A673 (cell line): ENCODE measurements around the gene ADGRD1. TPM values are rescaled to one million over a fixed set of nuclear protein-coding genes. Genes with fewer than 3 reads are reported as not detected.

ENCODE experiments used
- BruUV-seq: library from RNA; stranded (reverse); fragments of 400-500 nt; replicated peaks from 2 replicates; lab custom pipeline; 2021; lab: Mats Ljungman, UMichigan
- CTCF ChIA-PET: fragments of 300-600 bp; sonication (Branson Sonifier 250); formaldehyde crosslinking; loops from one replicate; lab custom pipeline; 2022; ENCODE audit warnings: antibody characterized with exemption; lab: Charles Lee
- POLR2A ChIA-PET: fragments of 300-600 bp; sonication (Branson Sonifier 250); formaldehyde crosslinking; loops from one replicate; lab custom pipeline; 2022; ENCODE audit warnings: antibody characterized with exemption; ENCODE audit not compliant: low non-redundant PET; lab: Charles Lee
- DNase-seq: peaks from one replicate; pipeline ENCODE4 v3.0.0-alpha.2; 2015; ENCODE audit warnings: low spot score
- H3K27ac ChIP-seq: fragments of 200-600 bp; sonication (generic); 2 replicates; pipeline ENCODE4 v1.5.1; 2016; ENCODE audit warnings: mixed run types, low read depth, mild to moderate bottlenecking, mixed read lengths, antibody characterized with exemption, low read length; ENCODE audit not compliant: poor library complexity, severe bottlenecking
- H3K27me3 ChIP-seq: fragments of 200-600 bp; sonication (generic); replicated peaks from 2 replicates; pipeline ENCODE4 v1.6.1; 2017; ENCODE audit warnings: mixed run types, low read depth, mild to moderate bottlenecking, mixed read lengths, antibody characterized with exemption, low read length; ENCODE audit not compliant: insufficient read depth, poor library complexity
- H3K36me3 ChIP-seq: fragments of 200-600 bp; sonication (generic); 2 replicates; pipeline ENCODE4 v1.6.1; 2016; ENCODE audit warnings: mixed run types, mild to moderate bottlenecking, mixed read lengths, antibody characterized with exemption, low read length; ENCODE audit not compliant: insufficient read depth, poor library complexity, severe bottlenecking
- H3K4me1 ChIP-seq: fragments of 200-600 bp; sonication (generic); 2 replicates; pipeline ENCODE4 v1.6.1; 2017; ENCODE audit warnings: mixed run types, mild to moderate bottlenecking, mixed read lengths, antibody characterized with exemption, low read length; ENCODE audit not compliant: insufficient read depth, poor library complexity, severe bottlenecking
- H3K4me3 ChIP-seq: fragments of 200-600 bp; sonication (generic); 2 replicates; pipeline ENCODE4 v1.5.1; 2016; ENCODE audit warnings: low read depth, mixed run types, mild to moderate bottlenecking, mixed read lengths, low read length; ENCODE audit not compliant: poor library complexity, severe bottlenecking
- H3K9me3 ChIP-seq: fragments of 200-600 bp; sonication (generic); 2 replicates; pipeline ENCODE4 v1.6.1; 2016; ENCODE audit warnings: mixed run types, low read depth, mild to moderate bottlenecking, mixed read lengths, antibody characterized with exemption, low read length; ENCODE audit not compliant: poor library complexity, severe bottlenecking
- CTCF ChIP-seq: fragments of 300-800, 200-600 bp; sonication (generic); conservative IDR thresholded peaks from 2 replicates; pipeline ENCODE4 v1.5.1; 2017; ENCODE audit warnings: low read depth, mild to moderate bottlenecking, antibody characterized with exemption, low read length, moderate library complexity, mixed read lengths
- EZH2 ChIP-seq: fragments of 200-600 bp; sonication (generic); IDR thresholded peaks from 2 replicates; pipeline ENCODE4 v1.6.1; 2017; ENCODE audit warnings: borderline replicate concordance, low read depth, mild to moderate bottlenecking, mixed read lengths, antibody characterized with exemption, low read length; ENCODE audit not compliant: poor library complexity, severe bottlenecking
- intact Hi-C: fragments of 100-400 bp; cut with micrococcal nuclease; formaldehyde crosslinking; loops from one replicate; pipeline ENCODE4 v1.10.0; 2022; ENCODE audit not compliant: unreplicated experiment
- total RNA-seq: library from RNA; stranded (reverse); gene quantifications from 2 replicates; pipeline ENCODE4 v1.2.3, GENCODE V29; 2021

ADGRD1 gene
- total RNA-seq, 1 experiment from 2014 or later: not detected

- BruUV-seq: no TSS peak
- no peak overlapping the region for H3K4me3 ChIP-seq
- DNase-seq: no peak
- ChIA-PET POLR2A (no interaction called here), CTCF (no interaction called here)
- H3K9me3 ChIP-seq: no peaks in the 10 kb centered on the region
- intact Hi-C loops: no loop called here
- H3K27ac ChIP-seq: no peak overlapping the region
- peaks cover 7% of the 10 kb centered on the region for H3K27me3 ChIP-seq
- TF ChIP-seq CTCF (no peak), EZH2 (no peak)
- no peaks in the 10 kb centered on the region for H3K36me3 ChIP-seq
- no peaks in the 10 kb centered on the region for H3K4me1 ChIP-seq
Observed at GRCh38 chr12:131008913-131009270, 55.2 kb downstream of the ADGRD1 start.

GRCh38 chr12:131009595-131010395 is 56.1 kb downstream of the ADGRD1 start:
- DNase-seq: no peak
- POLR2A ChIA-PET: no interaction called here
- intact Hi-C loops: no loop called here

GRCh38 chr12:131010396-131011131 is 56.9 kb downstream of the ADGRD1 start:
- no peaks in the 10 kb centered on the region for H3K9me3 ChIP-seq
- BruUV-seq: no TSS peak
- no peak for DNase-seq
- POLR2A ChIA-PET: no interaction called here
- CTCF ChIA-PET: no interaction called here
- H3K27me3 ChIP-seq: peaks cover 7% of the 10 kb centered on the region
- intact Hi-C loops: no loop called here
- no peak overlapping the region for H3K27ac ChIP-seq
- H3K4me3 ChIP-seq: no peak overlapping the region
- H3K36me3 ChIP-seq: no peaks in the 10 kb centered on the region
- H3K4me1 ChIP-seq: no peaks in the 10 kb centered on the region
- no peak for TF ChIP-seq EZH2
- no peak for TF ChIP-seq CTCF

More at GRCh38 chr12:131009595-131010395, 56.1 kb downstream of the ADGRD1 start:
- Histone ChIP-seq H3K27ac (no peak overlapping the region), H3K27me3 (peaks cover 7% of the 10 kb centered on the region), H3K36me3 (no peaks in the 10 kb centered on the region), H3K4me1 (no peaks in the 10 kb centered on the region), H3K9me3 (no peaks in the 10 kb centered on the region), H3K4me3 (no peak overlapping the region)
- CTCF ChIA-PET: no interaction called here
- TF ChIP-seq CTCF: no peak
- no peak for TF ChIP-seq EZH2
- BruUV-seq: no TSS peak
